ENCODE results near the gene GLCE.
"Not testable (repeated sequence)": the region's sequence is repeated elsewhere in the genome, so short reads cannot be mapped to it uniquely, and the experiment has no call there.

Gene GLCE

GRCh38 chr15:69138963-69139362, 21.5 kb upstream of the GLCE start:
- DNase-seq (ENCODE audit: low read depth) = no peak

- no peak for DNase-seq (ENCODE audit: low read depth)
Observed at GRCh38 chr15:69140306-69140705, 20.1 kb upstream of the GLCE start.

- DNase-seq (ENCODE audit: low read depth) = no peak
Observed at GRCh38 chr15:69141286-69141701, 19.1 kb upstream of the GLCE start.

- DNase-seq (ENCODE audit: low read depth) = no peak
Observed at GRCh38 chr15:69141833-69142232, 18.6 kb upstream of the GLCE start.

- DNase-seq (ENCODE audit: low read depth) = no peak
Observed at GRCh38 chr15:69143756-69144436, 16.5 kb upstream of the GLCE start.

GRCh38 chr15:69144530-69144929, 15.9 kb upstream of the GLCE start:
- DNase-seq (ENCODE audit: low read depth) = no peak

- DNase-seq (ENCODE audit: low read depth) = no peak
Observed at GRCh38 chr15:69145149-69145693, 15.2 kb upstream of the GLCE start.

- DNase-seq (ENCODE audit: low read depth) = no peak
Observed at GRCh38 chr15:69145694-69146492, 14.5 kb upstream of the GLCE start.

GRCh38 chr15:69146724-69147435, 13.6 kb upstream of the GLCE start:
- DNase-seq (ENCODE audit: low read depth) = no peak

GRCh38 chr15:69148465-69148864, 12.0 kb upstream of the GLCE start:
- no peak for DNase-seq (ENCODE audit: low read depth)

- DNase-seq (ENCODE audit: low read depth) = no peak
Observed at GRCh38 chr15:69149163-69149562, 11.3 kb upstream of the GLCE start.

GRCh38 chr15:69149803-69150202, 10.6 kb upstream of the GLCE start:
- DNase-seq (ENCODE audit: low read depth) = no peak

GRCh38 chr15:69150336-69150735, 10.1 kb upstream of the GLCE start:
- no peak for DNase-seq (ENCODE audit: low read depth)

- no peak for DNase-seq (ENCODE audit: low read depth)
Observed at GRCh38 chr15:69150841-69151240, 9.6 kb upstream of the GLCE start.

- DNase-seq (ENCODE audit: low read depth) = no peak
Observed at GRCh38 chr15:69153046-69153445, 7.4 kb upstream of the GLCE start.

- not testable (repeated sequence) for DNase-seq (ENCODE audit: low read depth)
Observed at GRCh38 chr15:69153587-69153986, 6.8 kb upstream of the GLCE start.

GRCh38 chr15:69154078-69154477, 6.4 kb upstream of the GLCE start:
- no peak for DNase-seq (ENCODE audit: low read depth)

- no peak for DNase-seq (ENCODE audit: low read depth)
Observed at GRCh38 chr15:69154684-69155083, 5.8 kb upstream of the GLCE start.

GRCh38 chr15:69156736-69157381, 3.6 kb upstream of the GLCE start:
- DNase-seq (ENCODE audit: low read depth) = no peak

GRCh38 chr15:69158201-69158842, 2.1 kb upstream of the GLCE start:
- no peak for DNase-seq (ENCODE audit: low read depth)

GRCh38 chr15:69158843-69159240, 1.6 kb upstream of the GLCE start:
- no peak for DNase-seq (ENCODE audit: low read depth)

GRCh38 chr15:69159805-69160140, 662 bp upstream of the GLCE start:
- DNase-seq (ENCODE audit: low read depth) = no peak
